Brain microvascular endothelial cell (primary cell): ENCODE measurements around the gene FLRT1.

ENCODE experiments used
- DNase-seq: peaks from one replicate; pipeline ENCODE4 v3.0.0-alpha.2; 2020
- H3K27ac ChIP-seq: fragments of 250-450 bp; sonication (Bioruptor Pico); 2 replicates; pipeline ENCODE4 v1.5.1; 2020; ENCODE audit warnings: mild to moderate bottlenecking, moderate library complexity
- H3K27me3 ChIP-seq: fragments of 250-450 bp; sonication (Bioruptor Pico); replicated peaks from 2 replicates; pipeline ENCODE4 v1.5.1; 2020; ENCODE audit warnings: mild to moderate bottlenecking
- H3K36me3 ChIP-seq: fragments of 250-450 bp; sonication (Bioruptor Pico); replicated peaks from 2 replicates; pipeline ENCODE4 v1.5.1; 2020; ENCODE audit warnings: mild to moderate bottlenecking
- H3K4me3 ChIP-seq: 2 replicates; pipeline ENCODE4 v1.5.1; 2011; ENCODE audit warnings: low read depth, mild to moderate bottlenecking, control low read depth, low read length, moderate library complexity
- CTCF ChIP-seq: IDR thresholded peaks from 2 replicates; pipeline ENCODE4 v1.5.1; 2011; ENCODE audit warnings: low read depth, mild to moderate bottlenecking, moderate library complexity, low read length, control low read depth, inconsistent platforms; ENCODE audit errors: missing control alignments
- in situ Hi-C: cut with HindIII; loops from 2 replicates; pipeline ENCODE4 v1.10.0; 2017; ENCODE audit warnings: low sequenced_read_pairs, low pct_ligation_motif_present

Gene FLRT1

GRCh38 chr11:64022125-64022784, 13.5 kb upstream of the FLRT1 start:
- H3K36me3 ChIP-seq = no peaks in the 10 kb centered on the region
- H3K4me3 ChIP-seq = no peak overlapping the region
- no peak overlapping the region for H3K27ac ChIP-seq
- DNase-seq = no peak
- no peaks in the 10 kb centered on the region for H3K27me3 ChIP-seq
- in situ Hi-C loops = no loop called here
- no peak for TF ChIP-seq CTCF

GRCh38 chr11:64023712-64024710, 11.7 kb upstream of the FLRT1 start:
- Histone ChIP-seq H3K27me3 (no peaks in the 10 kb centered on the region), H3K4me3 (no peak overlapping the region), H3K36me3 (no peaks in the 10 kb centered on the region), H3K27ac (no peak overlapping the region)
- in situ Hi-C loops = no loop called here
- DNase-seq = no peak
- no peak for TF ChIP-seq CTCF

GRCh38 chr11:64025205-64025604, 10.5 kb upstream of the FLRT1 start:
- no peaks in the 10 kb centered on the region for H3K36me3 ChIP-seq
- DNase-seq = no peak
- in situ Hi-C loops = no loop called here
- no peak overlapping the region for H3K27ac ChIP-seq
- TF ChIP-seq CTCF = no peak
- H3K4me3 ChIP-seq = no peak overlapping the region
- H3K27me3 ChIP-seq = no peaks in the 10 kb centered on the region

- no peak for DNase-seq
- Histone ChIP-seq H3K27me3 (no peaks in the 10 kb centered on the region), H3K27ac (no peak overlapping the region), H3K4me3 (no peak overlapping the region), H3K36me3 (no peaks in the 10 kb centered on the region)
- in situ Hi-C loops = no loop called here
- TF ChIP-seq CTCF = no peak
Observed at GRCh38 chr11:64026575-64027205, 9.0 kb upstream of the FLRT1 start.

GRCh38 chr11:64027651-64028397, 7.9 kb upstream of the FLRT1 start:
- no peak for DNase-seq
- TF ChIP-seq CTCF = no peak
- no peak overlapping the region for H3K27ac ChIP-seq
- no peaks in the 10 kb centered on the region for H3K36me3 ChIP-seq
- no peak overlapping the region for H3K4me3 ChIP-seq
- H3K27me3 ChIP-seq = no peaks in the 10 kb centered on the region
- in situ Hi-C loops = no loop called here
